Ammon's horn (tissue), 1 donor: ENCODE results near the gene SRGAP1.
"Not testable (repeated sequence)": the region's sequence is repeated elsewhere in the genome, so short reads cannot be mapped to it uniquely, and the experiment has no call there.

Experiments
- DNase-seq: peaks from one replicate; pipeline ENCODE4 v3.0.0-alpha.2; 2016; ENCODE audit warnings: low spot score

The SRGAP1 gene

DNA sequence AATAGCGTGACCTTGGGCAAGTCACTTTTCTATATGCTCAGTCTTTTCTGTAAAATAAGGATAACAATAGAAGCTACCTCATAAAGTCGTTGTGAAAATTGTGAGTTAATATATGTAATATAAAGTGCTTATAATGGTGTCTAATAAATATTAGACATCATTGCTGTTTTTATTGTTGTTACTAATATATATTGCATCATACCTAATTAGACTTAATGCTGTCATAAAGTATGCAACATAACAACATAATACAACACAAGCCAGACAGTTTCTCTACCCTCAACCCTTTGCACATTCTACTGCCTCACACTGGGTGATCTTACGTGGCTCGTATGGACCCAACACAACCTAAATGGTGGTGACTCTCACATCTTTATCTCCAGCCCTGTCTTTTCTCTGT is 240.7 kb downstream of the SRGAP1 start:
- no peak for DNase-seq

DNA sequence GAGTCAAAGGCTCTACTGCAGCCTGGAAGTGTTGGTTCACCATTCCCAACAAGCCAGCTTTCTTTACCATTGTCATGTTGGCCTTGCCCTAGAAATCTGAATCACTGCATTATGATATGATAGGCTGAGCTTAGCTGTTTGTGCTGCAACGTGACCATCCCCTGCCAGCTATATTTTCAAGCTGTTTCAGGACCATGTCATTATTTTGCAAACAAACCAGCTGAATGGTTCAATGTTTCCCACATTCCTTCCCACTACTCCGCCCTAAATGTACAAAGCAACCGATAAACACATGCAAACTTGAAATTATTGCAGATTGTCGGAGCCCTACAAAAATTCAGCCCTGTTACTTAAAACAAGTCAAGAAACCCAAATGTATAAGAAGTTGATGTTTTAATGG is 241.5 kb downstream of the SRGAP1 start:
- DNase-seq, result no peak

DNA sequence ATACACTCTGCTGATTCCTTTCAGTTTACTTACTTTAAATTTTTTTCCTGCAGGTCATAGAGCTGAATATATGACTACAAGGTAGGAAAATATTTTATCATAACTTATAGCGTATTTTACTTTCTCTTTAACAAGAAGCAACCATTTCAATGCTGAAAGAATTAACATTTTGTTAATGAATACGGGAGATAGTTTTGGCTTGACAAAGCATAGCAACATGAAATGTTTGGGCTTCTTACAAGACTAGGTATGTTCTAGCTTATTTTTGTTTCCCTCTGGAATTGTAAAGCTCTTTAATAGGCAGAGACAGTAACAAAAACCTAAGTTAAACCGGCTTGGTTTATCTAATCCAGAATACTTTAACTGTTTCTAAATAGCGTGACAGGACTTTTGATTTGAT is 242.4 kb downstream of the SRGAP1 start:
- DNase-seq, result no peak

DNA sequence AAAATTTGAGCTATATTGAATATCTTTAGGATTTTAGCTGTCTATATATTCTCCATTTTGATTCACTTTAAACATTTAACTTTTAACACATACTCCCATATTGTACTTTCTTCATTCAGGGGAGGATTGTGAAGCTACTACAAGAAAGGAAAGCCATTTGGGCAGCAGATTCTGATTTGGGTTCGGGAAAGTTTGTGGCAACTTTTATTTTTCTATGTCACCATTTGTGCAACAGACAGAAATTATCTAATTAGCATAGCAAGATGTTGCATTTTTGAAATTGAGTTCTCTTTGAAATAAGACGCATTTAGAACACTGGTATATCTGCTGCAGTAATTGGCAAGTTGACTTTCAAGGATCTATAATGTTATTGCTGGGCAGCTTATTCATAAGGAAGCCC is 243.3 kb downstream of the SRGAP1 start:
- no peak for DNase-seq

DNA sequence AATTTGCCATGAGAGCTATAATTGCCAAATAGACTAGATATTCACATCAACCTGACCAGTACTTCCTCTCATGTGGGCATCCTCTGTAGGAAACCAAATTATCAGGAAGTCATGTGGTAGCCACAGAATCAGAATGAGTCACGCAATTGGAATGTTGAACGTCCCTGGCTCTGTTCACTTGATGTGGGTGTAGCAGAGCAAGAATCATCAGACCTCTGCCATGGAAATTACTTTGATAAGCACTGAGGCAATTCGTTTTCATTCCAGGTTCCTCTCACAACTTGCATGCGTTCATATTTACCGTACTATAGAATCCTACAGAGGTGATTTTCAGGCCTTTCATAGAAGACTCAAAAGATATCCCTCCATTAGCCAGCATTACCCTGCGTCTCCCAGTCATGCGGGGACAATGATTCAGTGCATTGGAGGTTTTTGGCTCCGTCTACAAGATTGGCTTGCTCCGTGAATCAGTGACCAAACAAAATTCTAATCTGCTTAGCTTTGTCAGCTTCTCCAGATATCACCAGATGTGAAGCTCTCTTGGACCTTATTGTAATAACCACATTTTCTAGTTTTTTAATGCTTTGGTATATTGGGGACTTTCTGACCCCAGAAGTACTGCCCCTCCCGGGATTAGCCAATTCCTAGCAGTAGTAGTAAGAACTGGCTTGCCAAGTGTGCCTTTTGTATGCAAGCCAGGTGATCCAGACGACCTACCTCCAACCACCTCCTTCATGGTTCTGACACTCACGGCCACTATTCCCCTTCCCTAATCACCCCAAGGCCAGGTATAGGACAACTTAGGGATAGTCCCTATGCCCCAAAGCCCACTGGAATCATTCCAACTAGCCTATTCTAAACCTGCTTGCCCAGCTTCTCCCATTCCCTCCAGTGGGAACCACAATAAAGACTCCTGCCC is 244.2 kb downstream of the SRGAP1 start:
- DNase-seq, result peak; percentile 76

DNA sequence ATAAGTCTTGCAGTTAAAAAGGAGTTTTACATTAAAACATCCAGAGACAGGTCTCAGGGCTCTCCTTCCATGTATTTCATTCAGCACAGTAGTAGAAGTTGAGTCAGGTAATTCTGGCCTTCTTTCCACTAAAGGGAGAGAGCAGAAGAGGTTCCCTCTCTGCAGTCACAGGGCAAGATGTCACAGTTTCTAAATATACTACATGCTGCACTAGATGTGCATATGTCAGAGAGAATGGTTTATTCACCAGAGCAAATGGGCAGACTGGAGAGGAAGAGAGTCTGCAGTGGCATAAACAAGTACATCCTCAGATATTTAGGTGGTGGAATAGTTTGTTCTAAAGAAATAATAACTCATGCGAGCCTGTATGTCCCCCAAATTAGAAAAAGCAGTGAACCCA is 245.5 kb downstream of the SRGAP1 start:
- peak; percentile 35 for DNase-seq

DNA sequence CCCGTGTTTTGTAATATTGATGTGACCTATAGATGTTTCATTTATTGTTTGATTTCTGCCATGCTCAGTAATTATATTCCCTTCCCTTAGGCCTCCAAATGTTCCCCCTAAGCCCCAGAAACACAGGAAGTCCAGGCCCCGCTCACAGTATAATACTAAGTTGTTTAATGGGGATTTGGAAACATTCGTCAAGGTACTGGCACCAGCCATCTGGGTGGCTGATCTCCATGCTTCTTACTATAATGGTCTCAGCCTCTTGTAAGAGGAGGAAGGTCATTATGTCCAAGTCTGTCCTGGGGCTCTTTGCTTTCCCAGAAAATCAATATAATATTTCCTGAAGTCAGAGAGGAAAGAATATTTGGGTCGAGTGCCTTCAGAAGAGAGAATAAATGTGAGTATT is 246.7 kb downstream of the SRGAP1 start:
- DNase-seq, result no peak

DNA sequence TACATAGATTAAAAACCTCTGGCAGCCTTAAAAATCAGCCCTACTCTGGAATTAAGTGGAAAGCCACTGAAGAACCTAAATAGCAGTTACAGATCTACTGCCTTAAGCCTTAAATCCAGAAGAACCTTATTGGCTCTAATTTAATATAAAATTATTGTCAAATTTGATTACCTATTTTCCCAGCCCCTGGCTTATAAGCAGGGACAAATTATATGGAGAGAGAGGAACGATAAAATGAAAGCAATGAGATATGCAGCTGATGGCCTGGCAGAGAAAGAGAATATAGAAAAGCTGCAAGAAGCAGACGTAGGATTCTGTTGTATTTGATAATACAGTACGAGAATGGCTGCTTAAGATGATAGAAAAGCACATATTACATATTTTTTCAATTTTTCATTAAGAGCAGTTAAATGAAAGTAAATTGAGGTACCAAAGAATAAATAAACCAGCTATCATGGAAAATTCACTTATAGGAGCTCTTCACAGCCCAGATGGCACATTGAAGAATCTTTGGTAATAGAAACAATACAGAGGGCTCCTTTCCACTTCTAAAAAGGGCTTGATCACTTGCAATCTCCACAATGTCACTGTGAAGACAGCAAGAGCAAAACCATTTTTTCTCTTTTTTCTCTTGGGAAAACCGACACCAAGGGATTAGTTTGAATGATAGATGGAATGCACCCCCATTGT is 248.2 kb downstream of the SRGAP1 start:
- DNase-seq, result no peak

DNA sequence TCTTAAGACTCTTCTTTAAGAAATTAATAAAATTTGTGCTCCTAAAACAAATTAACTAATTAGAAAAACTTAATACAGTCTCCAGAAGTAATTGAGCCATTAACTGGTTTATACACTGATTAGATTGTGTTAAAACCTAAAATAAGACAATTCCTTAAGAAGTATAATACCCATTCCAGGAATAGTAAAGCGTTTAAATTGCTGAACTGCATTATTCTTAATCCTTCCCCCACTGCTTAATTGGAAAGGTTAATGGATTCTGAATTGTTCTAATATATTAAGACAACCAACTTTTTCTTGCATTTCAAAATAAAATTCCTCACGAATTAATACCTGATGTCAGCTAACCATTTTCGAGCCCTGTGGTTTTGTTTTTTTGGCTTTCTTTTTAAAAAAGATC is 249.2 kb downstream of the SRGAP1 start:
- DNase-seq, result no peak

DNA sequence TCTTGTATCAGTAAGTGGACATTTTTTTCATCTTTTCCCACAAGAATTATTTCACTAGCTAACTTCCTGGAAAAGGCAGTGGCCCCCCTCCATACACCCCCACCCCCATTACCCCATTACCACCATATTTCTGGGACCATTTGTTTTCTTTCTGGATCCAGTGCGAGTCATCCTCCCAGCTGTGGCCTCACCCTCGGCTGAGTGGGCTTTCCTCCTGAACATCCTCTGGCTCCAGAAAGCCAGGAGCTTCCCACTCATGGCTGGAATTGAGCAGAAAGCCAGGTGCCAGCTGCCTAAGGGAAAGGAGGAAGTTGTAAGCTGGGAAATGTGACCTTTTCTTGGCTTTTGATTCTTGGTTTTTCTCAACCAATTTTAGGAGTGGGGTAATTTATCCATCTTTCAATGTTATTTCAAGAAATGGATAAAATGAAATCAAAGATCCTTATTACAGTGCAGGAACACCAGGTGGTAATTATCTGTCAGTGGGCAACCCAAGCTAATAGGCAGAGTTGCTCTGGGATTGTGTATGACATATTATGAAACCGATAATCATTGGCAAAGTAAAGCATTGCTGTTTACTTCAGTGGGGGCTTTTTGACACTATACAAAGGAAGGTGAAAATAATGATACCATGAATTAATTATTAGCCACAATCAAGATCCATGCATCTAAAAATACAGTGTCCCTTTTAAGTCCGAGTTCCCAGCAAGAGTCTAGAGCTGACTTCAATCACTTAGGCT is 253.0 kb downstream of the SRGAP1 start:
- no peak for DNase-seq

DNA sequence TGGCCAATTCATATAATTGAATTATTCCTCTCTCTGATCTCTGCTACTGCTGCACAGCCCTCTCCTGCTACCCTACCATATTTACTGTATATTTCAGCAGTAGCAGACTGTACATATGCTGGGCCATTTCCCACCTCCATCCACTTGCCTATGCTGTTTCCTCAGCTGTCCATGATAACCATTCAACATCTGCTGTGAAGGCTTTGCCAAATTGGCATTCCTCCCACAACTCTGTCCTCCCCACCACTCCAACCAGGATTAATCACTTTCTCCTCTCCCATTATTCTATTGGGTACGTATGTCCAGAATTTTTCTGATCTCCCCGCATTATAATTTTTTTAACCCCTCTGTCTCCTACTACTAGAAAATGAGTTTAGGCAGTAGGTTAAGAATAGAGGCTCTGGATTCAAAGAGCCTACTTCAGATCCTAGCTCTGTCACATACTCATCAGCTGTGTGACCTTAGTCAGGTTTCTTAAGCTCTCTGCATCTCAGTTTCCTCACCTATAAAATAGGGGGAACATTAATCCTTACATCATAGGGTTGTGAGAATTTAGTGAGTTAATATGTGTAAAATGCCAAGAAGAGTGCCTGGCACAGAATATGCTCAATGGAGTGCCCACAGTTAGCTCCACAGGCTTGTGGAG is 254.3 kb downstream of the SRGAP1 start:
- DNase-seq, result peak; percentile 32

DNA sequence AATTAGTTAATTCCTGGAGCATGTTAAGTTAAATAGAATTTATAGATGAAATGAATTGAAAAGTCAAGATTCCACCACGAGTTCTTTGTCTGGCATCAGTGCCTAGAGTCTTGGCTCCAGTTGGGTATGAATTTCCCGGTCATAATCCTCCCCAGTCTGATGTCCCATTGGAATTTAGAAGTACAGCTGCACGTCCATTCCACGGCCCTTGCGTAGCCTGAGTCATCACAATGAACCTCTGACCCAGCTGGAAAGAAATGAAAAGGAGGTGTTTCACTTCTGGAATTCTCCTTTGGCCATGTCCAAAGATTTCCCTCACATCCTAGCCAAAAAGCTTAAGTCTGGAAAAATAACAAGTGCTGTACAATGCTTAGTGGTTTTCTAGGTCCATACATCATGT is 254.9 kb downstream of the SRGAP1 start:
- no peak for DNase-seq

DNA sequence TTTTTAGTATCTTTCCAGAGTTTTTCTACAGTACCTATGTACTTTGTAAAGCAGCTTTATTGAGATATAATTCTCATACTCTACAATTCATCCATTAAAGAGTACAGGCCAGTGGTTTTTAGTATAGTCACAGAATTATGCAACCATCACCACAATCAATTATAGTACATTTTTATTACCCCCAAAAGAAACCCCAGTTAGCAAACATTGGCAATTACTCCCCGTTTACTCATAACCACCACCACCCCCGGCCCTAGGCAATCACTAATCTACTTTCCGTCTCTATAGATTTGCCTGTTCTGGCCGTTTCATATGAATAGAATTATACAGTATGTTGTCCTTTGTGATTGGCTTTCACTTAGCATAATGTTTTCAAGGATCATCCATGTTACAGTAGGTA is 257.8 kb downstream of the SRGAP1 start:
- DNase-seq, result no peak

DNA sequence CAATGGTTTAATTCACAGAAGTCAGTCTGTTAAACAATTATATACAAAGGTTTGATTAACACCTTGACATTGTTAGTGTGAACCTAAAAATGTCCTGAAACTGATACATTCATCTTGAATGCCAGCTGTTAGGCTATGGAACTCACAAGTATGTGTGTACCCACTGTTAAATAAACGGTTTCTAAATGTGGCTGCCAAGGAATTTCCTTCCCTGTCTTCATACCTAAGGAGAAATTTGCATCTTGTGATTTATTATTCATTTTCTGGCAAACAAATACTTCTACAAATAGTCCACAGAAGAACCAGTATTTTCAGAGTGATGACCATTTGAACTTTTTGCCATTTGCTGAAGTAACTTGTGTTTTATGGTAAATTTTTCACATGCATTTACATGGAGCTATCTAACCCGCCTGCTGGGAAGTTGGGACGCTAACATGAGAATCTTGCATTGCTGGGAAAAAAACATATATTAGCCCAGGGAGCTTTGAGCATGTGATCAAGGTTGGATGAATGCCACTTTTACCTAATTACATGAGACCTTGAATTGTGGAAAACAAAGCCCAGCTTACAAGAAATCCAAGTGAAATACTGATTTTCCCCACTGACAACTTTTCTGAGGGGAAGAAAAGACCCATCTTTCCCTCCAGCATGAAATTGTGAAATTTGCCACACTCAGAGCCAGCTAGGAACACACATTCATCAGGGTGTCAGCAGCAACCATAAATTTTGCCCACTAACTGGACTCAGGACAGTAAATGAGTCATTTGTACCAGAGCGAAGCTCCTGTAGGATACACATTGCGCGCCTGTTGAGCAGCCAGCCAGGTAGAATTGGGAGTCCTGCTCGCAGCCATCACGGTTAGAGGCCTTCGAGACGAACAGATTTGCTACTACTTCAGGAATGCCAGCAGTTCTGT is 259.6 kb downstream of the SRGAP1 start:
- DNase-seq, result no peak

DNA sequence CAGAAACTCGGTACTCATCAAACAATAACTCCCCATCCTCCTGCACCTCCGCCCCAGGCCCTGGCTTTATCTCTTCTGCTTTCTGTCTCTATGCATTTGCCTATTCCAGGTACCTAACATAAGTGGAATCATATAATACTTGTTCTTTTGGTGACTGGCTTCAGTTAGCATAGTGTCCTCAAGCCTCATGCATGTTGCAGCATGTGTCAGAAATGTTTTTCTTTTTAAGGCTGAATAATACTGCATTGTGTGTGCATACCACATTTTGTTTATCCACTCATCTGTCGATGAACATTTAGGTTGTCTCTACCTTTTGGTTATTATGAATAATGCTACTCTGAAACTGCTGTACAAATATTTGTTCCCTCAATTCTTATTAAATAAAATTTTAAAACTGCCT is 260.5 kb downstream of the SRGAP1 start:
- no peak for DNase-seq

DNA sequence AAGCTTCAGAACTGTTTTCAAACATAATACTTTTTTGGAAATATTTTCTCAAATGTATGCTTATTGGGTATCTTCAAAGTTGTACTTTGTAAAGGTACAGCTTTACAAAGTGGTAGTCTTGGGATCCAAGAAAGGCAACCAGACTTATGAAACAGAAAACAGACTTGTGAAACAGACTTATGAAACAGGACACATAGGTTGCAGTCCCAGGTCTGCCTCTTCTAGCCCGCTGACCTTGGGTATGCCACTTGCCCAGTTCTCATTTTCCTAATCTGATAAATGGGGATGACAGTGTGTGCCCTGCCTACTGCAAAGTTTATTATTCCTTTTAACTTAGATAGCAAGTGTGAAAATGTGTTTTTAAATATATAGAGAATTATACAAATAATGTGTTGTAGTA is 263.3 kb downstream of the SRGAP1 start:
- no peak for DNase-seq

DNA sequence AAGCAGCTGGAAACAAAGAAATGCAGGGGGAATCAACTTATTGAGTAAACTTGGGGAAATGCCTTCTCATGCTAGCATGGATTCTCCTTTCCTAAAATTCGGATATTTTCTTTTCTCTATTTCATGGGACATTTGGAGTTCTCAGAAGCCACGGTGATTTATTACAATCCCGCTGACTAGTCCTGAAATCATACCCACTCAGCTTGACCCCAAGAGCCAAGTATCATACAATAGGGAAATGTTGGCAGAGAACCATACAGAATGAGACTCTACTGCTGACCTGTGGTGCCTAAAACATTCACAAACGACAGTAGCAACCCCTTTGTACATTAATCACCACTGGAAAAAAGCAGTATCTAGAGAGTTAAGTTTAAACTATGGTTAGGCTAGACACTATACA is 265.2 kb downstream of the SRGAP1 start:
- DNase-seq, result no peak

DNA sequence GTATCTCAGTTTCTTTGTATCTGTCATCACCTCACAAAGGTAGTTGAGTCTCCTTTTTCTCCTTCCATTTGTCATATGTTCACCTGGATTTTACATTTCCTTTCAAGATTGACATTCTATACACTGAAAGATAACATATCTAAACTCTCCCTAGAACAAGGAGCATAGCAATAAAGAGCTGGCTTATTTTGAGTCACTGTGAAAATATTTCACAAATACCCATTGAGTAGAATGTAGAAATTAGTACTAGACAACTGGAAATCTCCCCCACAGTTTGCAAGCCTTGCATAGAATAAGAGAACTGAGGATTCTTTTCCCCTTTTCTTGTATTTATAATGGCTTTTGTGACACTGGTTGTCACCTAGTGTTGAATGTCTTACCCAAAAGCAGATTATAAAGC is 266.4 kb downstream of the SRGAP1 start:
- DNase-seq, result no peak

DNA sequence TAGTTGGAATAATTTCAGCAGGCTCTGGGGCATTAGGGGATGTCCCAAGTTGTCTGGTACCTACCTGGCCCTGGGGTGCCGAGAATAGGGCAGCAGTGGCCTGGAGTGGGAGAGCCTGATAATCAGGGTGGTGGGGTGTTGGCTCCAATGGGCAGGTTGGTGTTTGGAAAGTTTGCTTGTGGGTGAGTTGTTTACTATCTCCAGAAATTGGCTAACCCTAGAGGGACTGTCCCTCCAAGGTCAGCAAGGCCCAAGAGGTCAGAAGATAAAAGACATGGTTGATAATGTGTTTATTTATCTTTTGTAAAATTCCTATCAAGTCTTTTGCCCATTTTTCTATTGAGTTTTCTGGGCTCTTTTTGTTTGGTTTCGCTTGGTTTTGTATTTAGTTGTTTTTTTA is 272.5 kb downstream of the SRGAP1 start:
- DNase-seq, result no peak

DNA sequence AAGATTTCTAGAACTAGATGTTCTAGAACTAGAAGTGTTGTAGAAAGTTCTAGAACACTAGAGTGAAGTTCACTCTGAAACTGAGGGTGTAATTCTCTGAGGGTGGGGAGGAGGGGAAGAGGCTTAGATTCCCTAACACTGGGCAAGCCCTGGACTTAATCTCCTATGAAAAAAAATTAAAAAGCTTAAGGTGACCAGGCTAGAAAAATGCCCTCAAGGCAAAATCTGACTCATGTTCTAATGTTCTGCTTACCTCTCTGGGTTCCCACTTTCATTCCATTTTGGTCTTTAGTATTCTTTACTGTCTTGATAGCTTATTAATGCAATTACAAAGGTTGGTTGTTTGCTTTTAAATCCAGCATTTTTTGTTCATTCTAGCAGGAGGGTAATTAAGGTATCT is 276.1 kb downstream of the SRGAP1 start:
- no peak for DNase-seq

DNA sequence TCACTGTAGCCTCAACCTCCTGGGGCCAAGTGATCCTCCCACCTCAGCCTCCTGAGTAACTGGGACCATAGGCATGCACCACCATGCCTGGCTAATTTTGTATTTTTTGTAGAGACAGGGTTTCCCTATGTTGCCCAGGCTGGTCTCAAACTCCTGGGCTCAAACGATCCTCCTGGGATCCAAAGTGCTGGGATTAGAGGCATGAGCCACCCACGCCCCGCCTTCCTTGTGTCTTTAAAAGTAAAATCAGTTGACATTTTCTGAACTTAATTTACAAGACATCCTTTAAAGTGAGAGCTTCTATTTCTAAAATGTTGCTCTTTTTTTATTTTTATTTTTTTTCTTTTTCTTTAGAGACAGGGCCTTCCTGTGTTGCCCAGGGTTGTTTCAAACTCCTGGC is 276.6 kb downstream of the SRGAP1 start:
- DNase-seq, result not testable (repeated sequence)
